H9 (cell line): ENCODE data around the gene C1QTNF7. TPM values are rescaled to one million over a fixed set of nuclear protein-coding genes. Genes with fewer than 3 reads are reported as not detected.

Source experiments
- DNase-seq: peaks from one replicate; pipeline ENCODE4 v3.0.0-alpha.2; 2017
- H2AFZ ChIP-seq: one replicate; pipeline ENCODE4 v1.6.1; 2013; ENCODE audit warnings: mild to moderate bottlenecking, low read length, control low read depth, moderate library complexity
- H2AK5ac ChIP-seq: 2 replicates; pipeline ENCODE4 v1.6.1; 2013; ENCODE audit warnings: low read length, control low read depth, mixed read lengths; ENCODE audit not compliant: insufficient read length
- H2BK120ac ChIP-seq: one replicate; pipeline ENCODE4 v1.6.1; 2013; ENCODE audit warnings: low read depth, mild to moderate bottlenecking, low read length, control low read depth, inconsistent platforms; ENCODE audit not compliant: poor library complexity, severe bottlenecking
- H2BK12ac ChIP-seq: 2 replicates; pipeline ENCODE4 v1.6.1; 2013; ENCODE audit warnings: low read length, control low read depth, mixed read lengths, low read depth; ENCODE audit not compliant: insufficient read length
- H2BK15ac ChIP-seq: 2 replicates; pipeline ENCODE4 v1.6.1; 2013; ENCODE audit warnings: low read depth, low read length, control low read depth
- H2BK20ac ChIP-seq: one replicate; pipeline ENCODE4 v1.6.1; 2013; ENCODE audit warnings: low read depth, mild to moderate bottlenecking, low read length, control low read depth, inconsistent platforms; ENCODE audit not compliant: poor library complexity, severe bottlenecking
- H2BK5ac ChIP-seq: 2 replicates; pipeline ENCODE4 v1.6.1; 2013; ENCODE audit warnings: low read length, control low read depth, mixed read lengths; ENCODE audit not compliant: insufficient read length
- H3K14ac ChIP-seq: 2 replicates; pipeline ENCODE4 v1.6.1; 2013; ENCODE audit warnings: low read length, control low read depth; ENCODE audit not compliant: insufficient read depth
- H3K18ac ChIP-seq: 2 replicates; pipeline ENCODE4 v1.6.1; 2013; ENCODE audit warnings: low read depth, mild to moderate bottlenecking, mixed read lengths, low read length, control low read depth; ENCODE audit not compliant: insufficient read length
- H3K23ac ChIP-seq: 2 replicates; pipeline ENCODE4 v1.6.1; 2013; ENCODE audit warnings: low read length, control low read depth, mixed read lengths, low read depth; ENCODE audit not compliant: insufficient read length
- H3K23me2 ChIP-seq: 2 replicates; pipeline ENCODE4 v1.6.1; 2013; ENCODE audit warnings: low read depth, mild to moderate bottlenecking, mixed read lengths, low read length, control low read depth; ENCODE audit not compliant: insufficient read length, poor library complexity, severe bottlenecking
- H3K27ac ChIP-seq: 2 replicates; pipeline ENCODE4 v1.5.1; 2013; ENCODE audit warnings: low read length, control low read depth, mixed read lengths, low read depth; ENCODE audit not compliant: insufficient read length
- H3K27me3 ChIP-seq: 2 replicates; pipeline ENCODE4 v1.6.1; 2013; ENCODE audit warnings: low read length, control low read depth, inconsistent platforms; ENCODE audit not compliant: insufficient read depth
- H3K4ac ChIP-seq: 2 replicates; pipeline ENCODE4 v1.6.1; 2013; ENCODE audit warnings: low read depth, mild to moderate bottlenecking, control low read depth, inconsistent platforms, low read length, moderate library complexity
- H3K4me1 ChIP-seq: 2 replicates; pipeline ENCODE4 v1.6.1; 2013; ENCODE audit warnings: low read length, control low read depth, inconsistent platforms; ENCODE audit not compliant: insufficient read depth
- H3K4me2 ChIP-seq: 2 replicates; pipeline ENCODE4 v1.6.1; 2013; ENCODE audit warnings: low read length, control low read depth, mixed read lengths; ENCODE audit not compliant: insufficient read length, insufficient read depth
- H3K56ac ChIP-seq: 2 replicates; pipeline ENCODE4 v1.6.1; 2013; ENCODE audit warnings: low read depth, mild to moderate bottlenecking, mixed read lengths, low read length, control low read depth; ENCODE audit not compliant: insufficient read length
- H3K79me1 ChIP-seq: 2 replicates; pipeline ENCODE4 v1.6.1; 2013; ENCODE audit warnings: low read depth, mild to moderate bottlenecking, moderate library complexity, low read length, control low read depth, inconsistent platforms; ENCODE audit not compliant: insufficient read depth, poor library complexity, severe bottlenecking
- H3K79me2 ChIP-seq: 2 replicates; pipeline ENCODE4 v1.6.1; 2013; ENCODE audit warnings: low read length, control low read depth, inconsistent platforms; ENCODE audit not compliant: insufficient read depth
- H3K9ac ChIP-seq: 2 replicates; pipeline ENCODE4 v1.6.1; 2013; ENCODE audit warnings: low read length, control low read depth, mixed read lengths; ENCODE audit not compliant: insufficient read length; ENCODE audit errors: extremely low read depth
- H3K9me3 ChIP-seq: one replicate; pipeline ENCODE4 v1.6.1; 2013; ENCODE audit warnings: low read depth, low read length, inconsistent platforms; ENCODE audit not compliant: control insufficient read depth
- H3T11ph ChIP-seq: one replicate; pipeline ENCODE4 v1.6.1; 2013; ENCODE audit warnings: mild to moderate bottlenecking, low read length, control low read depth, inconsistent platforms
- H4K20me1 ChIP-seq: one replicate; pipeline ENCODE4 v1.6.1; 2013; ENCODE audit not compliant: control insufficient read depth, insufficient read length, insufficient read depth
- H4K5ac ChIP-seq: 2 replicates; pipeline ENCODE4 v1.6.1; 2013; ENCODE audit warnings: low read depth, mild to moderate bottlenecking, mixed read lengths, low read length, control low read depth; ENCODE audit not compliant: insufficient read length
- H4K8ac ChIP-seq: replicated peaks from 2 replicates; pipeline ENCODE4 v1.6.1; 2013; ENCODE audit warnings: low read length, control low read depth, mixed read lengths, low read depth; ENCODE audit not compliant: insufficient read length
- H4K91ac ChIP-seq: 2 replicates; pipeline ENCODE4 v1.6.1; 2013; ENCODE audit warnings: low read depth, mild to moderate bottlenecking, moderate library complexity, mixed read lengths, low read length, control low read depth; ENCODE audit not compliant: insufficient read length
- H3K27ac Mint-ChIP-seq, 3 experiments: 2 replicates in 2 of 3; 3 replicates in 1 of 3; pipeline ENCODE4 v1.8.0; 2020 to 2021; ENCODE audit warnings: mixed read lengths in 3 of 3, mild to moderate bottlenecking in 1 of 3, moderate library complexity in 1 of 3
- H3K27me3 Mint-ChIP-seq: 2 replicates; pipeline ENCODE4 v1.8.0; 2021; ENCODE audit warnings: low read depth, mild to moderate bottlenecking, moderate library complexity, mixed read lengths
- H3K36me3 Mint-ChIP-seq, 3 experiments: 2 replicates in 2 of 3; 3 replicates in 1 of 3; pipeline ENCODE4 v1.8.0; 2020 to 2021; ENCODE audit warnings: low read depth in 3 of 3, mixed read lengths in 3 of 3; ENCODE audit not compliant: insufficient read depth in 1 of 3
- H3K4me1 Mint-ChIP-seq, 2 experiments: 2 replicates each; pipeline ENCODE4 v1.8.0; 2020; ENCODE audit warnings: mixed read lengths in 2 of 2
- H3K4me3 Mint-ChIP-seq, 2 experiments: 2 replicates in 1 of 2; 3 replicates in 1 of 2; pipeline ENCODE4 v1.8.0; 2020 to 2021; ENCODE audit warnings: mild to moderate bottlenecking in 2 of 2, mixed read lengths in 2 of 2, moderate library complexity in 1 of 2
- H3K9me3 Mint-ChIP-seq, 2 experiments: 2 replicates in 1 of 2; 3 replicates in 1 of 2; pipeline ENCODE4 v1.8.0; 2020; ENCODE audit warnings: mild to moderate bottlenecking in 2 of 2, mixed read lengths in 2 of 2, moderate library complexity in 1 of 2
- CTCF ChIP-seq: fragments of 200-600 bp; sonication (generic); conservative IDR thresholded peaks from 3 replicates; pipeline ENCODE4 v1.8.0; 2021; ENCODE audit warnings: antibody characterized with exemption, mild to moderate bottlenecking
- total RNA-seq: library from RNA; stranded (reverse); gene quantifications from 2 replicates; pipeline ENCODE4 v1.2.1, GENCODE V29; 2021

C1QTNF7 gene
- total RNA-seq, 1 experiment from 2014 or later = not detected

DNA sequence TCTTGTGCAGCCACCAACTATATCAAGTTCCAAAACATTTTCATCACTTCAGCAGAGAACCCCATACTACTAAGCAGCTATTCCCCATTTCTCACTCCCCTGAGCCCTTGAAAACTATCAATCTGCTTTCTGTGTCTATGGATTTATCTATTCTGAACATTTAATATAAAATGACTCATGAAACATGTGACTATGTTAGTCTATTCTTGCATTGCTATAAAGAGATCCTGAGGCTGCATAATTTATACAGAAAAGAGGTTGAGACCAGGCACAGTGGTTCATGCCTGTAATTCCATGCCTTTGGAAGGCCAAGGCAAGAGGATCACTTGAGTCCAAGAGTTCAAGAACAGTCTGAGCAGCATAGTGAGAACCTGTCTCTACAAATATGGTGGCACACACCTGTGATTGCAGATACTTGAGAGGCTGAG lies 10.6 kb upstream of the C1QTNF7 start:
- H3K4me3 Mint-ChIP-seq = no peak overlapping the region
- no peak for TF ChIP-seq CTCF

More for the DNA sequence above, 10.6 kb upstream of the C1QTNF7 start:
- no peak overlapping the region for H3K23ac ChIP-seq
- H2BK20ac ChIP-seq = no peak overlapping the region
- H3K56ac ChIP-seq = no peak overlapping the region
- H3K9ac ChIP-seq = no peak overlapping the region
- no peak overlapping the region for H2BK15ac ChIP-seq
- H3K27me3 ChIP-seq = no peaks in the 10 kb centered on the region
- no peaks in the 10 kb centered on the region for H3K79me1 ChIP-seq
- H3K79me2 ChIP-seq = no peaks in the 10 kb centered on the region
- no peak overlapping the region for H3K4me2 ChIP-seq
- H2BK12ac ChIP-seq = no peak overlapping the region
- H3K27ac Mint-ChIP-seq = no peak overlapping the region; a peak in 1 of 7 replicates
- no peak overlapping the region for H3K27ac ChIP-seq
- H4K91ac ChIP-seq = no peak overlapping the region
- no peak overlapping the region for H3K14ac ChIP-seq
- no peak for DNase-seq
- H4K20me1 ChIP-seq = no peaks in the 10 kb centered on the region
- H2AK5ac ChIP-seq = no peak overlapping the region
- H3K4me1 ChIP-seq = no peaks in the 10 kb centered on the region; the same call in 1 of the 2 replicates
- H3K36me3 Mint-ChIP-seq = no peaks in the 10 kb centered on the region
- no peak overlapping the region for H2BK120ac ChIP-seq
- H3K27me3 Mint-ChIP-seq = peaks cover 2% of the 10 kb centered on the region
- no peak overlapping the region for H3K4ac ChIP-seq
- H3K23me2 ChIP-seq = no peaks in the 10 kb centered on the region
- peaks cover 16 to 22% of the 10 kb centered on the region in 2 experiments for H3K4me1 Mint-ChIP-seq
- H4K8ac ChIP-seq = no peak overlapping the region
- H3T11ph ChIP-seq = no peak overlapping the region
- H4K5ac ChIP-seq = no peak overlapping the region
- H3K18ac ChIP-seq = no peak overlapping the region
- no peak overlapping the region for H2AFZ ChIP-seq
- H3K9me3 Mint-ChIP-seq = no peaks in the 10 kb centered on the region
- H2BK5ac ChIP-seq = no peak overlapping the region
- H3K9me3 ChIP-seq = no peaks in the 10 kb centered on the region
